Uterus (tissue), 4 donors: ENCODE results near the gene HDAC4. TPM values are rescaled to one million over a fixed set of nuclear protein-coding genes. Genes with fewer than 3 reads are reported as not detected.

Source experiments
- DNase-seq, 2 donors: peaks; one replicate each; pipeline ENCODE4 v3.0.0-alpha.2; 2019 to 2020
- H3K27ac ChIP-seq, 2 donors: fragments of 200-600 bp; sonication (generic); 1 replicate in 1 of 2; 2 replicates in 1 of 2; pipeline ENCODE4 v1.5.1; 2016 to 2018
- H3K27me3 ChIP-seq, 2 donors: fragments of 200-600 bp; sonication (generic); one replicate each; pipeline ENCODE4 v1.5.1; 2018 to 2019; ENCODE audit warnings: control low read depth in 1 of 2
- H3K36me3 ChIP-seq, 2 donors: fragments of 200-600 bp; sonication (generic); one replicate each; pipeline ENCODE4 v1.5.1; 2019; ENCODE audit warnings: control low read depth in 1 of 2
- H3K4me1 ChIP-seq, 2 donors: fragments of 200-600 bp; sonication (generic); one replicate each; pipeline ENCODE4 v1.5.1; 2018 to 2019; ENCODE audit warnings: control low read depth in 1 of 2
- H3K4me3 ChIP-seq, 2 donors: fragments of 200-600 bp; sonication (generic); 1 replicate in 1 of 2; 2 replicates in 1 of 2; pipeline ENCODE4 v1.5.1; 2018 to 2019; ENCODE audit warnings: mild to moderate bottlenecking in 1 of 2
- H3K9me3 ChIP-seq, 2 donors: fragments of 200-600 bp; sonication (generic); one replicate each; pipeline ENCODE4 v1.5.1; 2019; ENCODE audit warnings: control low read depth in 1 of 2
- CTCF ChIP-seq, 4 experiments: fragments of 200-600 bp in 2 of 4; fragments of 450-650 bp in 2 of 4; sonication (generic) in 2 of 4; IDR thresholded peaks; one replicate each; pipeline ENCODE4 v1.5.1; 2016 to 2019; ENCODE audit warnings: antibody characterized with exemption in 4 of 4, mild to moderate bottlenecking in 2 of 4, moderate library complexity in 1 of 4
- POLR2A ChIP-seq, 2 donors: fragments of 450-650 bp; IDR thresholded peaks; one replicate each; pipeline ENCODE4 v1.6.1; 2016; ENCODE audit warnings: antibody characterized with exemption in 2 of 2, mild to moderate bottlenecking in 1 of 2, moderate library complexity in 1 of 2
- intact Hi-C: fragments of 100-400 bp; cut with DNase I; formaldehyde crosslinking; loops from one replicate; pipeline ENCODE4 v1.15.1; 2023; ENCODE audit warnings: low total_unique reads
- total RNA-seq, 4 donors: library from RNA; depleted of rRNA in 3 of 4; stranded (reverse); fragments of >200 nt in 3 of 4; gene quantifications; one replicate each; pipeline versions ENCODE4 v1.1.0 to v1.2.4, GENCODE V29; 2014 to 2023
- donor health status: DM: yes; HTN: yes; CAD: no.

Gene HDAC4
- total RNA-seq, 4 donors from 2014 or later: 42.1 to 91.5 (median 73.4) TPM

GRCh38 chr2:239269916-239270315, 130.9 kb downstream of the HDAC4 start:
- Histone ChIP-seq H3K9me3 (no peaks in the 10 kb centered on the region), H3K4me3 (no peak overlapping the region), H3K27ac (no peak overlapping the region), H3K36me3 (no peaks in the 10 kb centered on the region), H3K4me1 (peaks cover 3 to 14% of the 10 kb centered on the region in 2 donors), H3K27me3 (no peaks in the 10 kb centered on the region)
- peak; percentile 9 to 11 for DNase-seq
- TF ChIP-seq CTCF (IDR thresholded peaks at IDR 0.05): no peak
- no peak for TF ChIP-seq POLR2A (IDR thresholded peaks at IDR 0.05)
- intact Hi-C loops: no loop called here

- Histone ChIP-seq H3K27me3 (no peaks in the 10 kb centered on the region), H3K4me3 (no peak overlapping the region), H3K9me3 (no peaks in the 10 kb centered on the region), H3K36me3 (no peaks in the 10 kb centered on the region), H3K4me1 (peaks cover 3 to 18% of the 10 kb centered on the region in 2 donors), H3K27ac (no peak overlapping the region)
- TF ChIP-seq POLR2A (IDR thresholded peaks at IDR 0.05) (no peak), CTCF (IDR thresholded peaks at IDR 0.05) (no peak)
- no peak for DNase-seq
- intact Hi-C loops: no loop called here
Measured at GRCh38 chr2:239269173-239269885, 131.5 kb downstream of the HDAC4 start.

GRCh38 chr2:239268549-239268948, 132.3 kb downstream of the HDAC4 start:
- Histone ChIP-seq H3K27ac (peak overlapping the region; percentile 9 to 39), H3K9me3 (no peaks in the 10 kb centered on the region), H3K4me3 (no peak overlapping the region), H3K36me3 (no peaks in the 10 kb centered on the region), H3K4me1 (peaks cover 3 to 18% of the 10 kb centered on the region in 2 donors), H3K27me3 (no peaks in the 10 kb centered on the region)
- TF ChIP-seq POLR2A (IDR thresholded peaks at IDR 0.05): no peak
- no peak for TF ChIP-seq CTCF (IDR thresholded peaks at IDR 0.05)
- intact Hi-C loops: no loop called here
- no peak for DNase-seq

- intact Hi-C loops: no loop called here
- DNase-seq: no peak
Measured at GRCh38 chr2:239268082-239268481, 132.7 kb downstream of the HDAC4 start.

More at GRCh38 chr2:239268082-239268481, 132.7 kb downstream of the HDAC4 start:
- H3K9me3 ChIP-seq: no peaks in the 10 kb centered on the region
- peak overlapping the region; percentile 39 to 56 for H3K27ac ChIP-seq
- no peak for TF ChIP-seq CTCF (IDR thresholded peaks at IDR 0.05)
- no peak for TF ChIP-seq POLR2A (IDR thresholded peaks at IDR 0.05)
- peaks cover 3 to 18% of the 10 kb centered on the region in 2 donors for H3K4me1 ChIP-seq
- H3K27me3 ChIP-seq: no peaks in the 10 kb centered on the region
- no peaks in the 10 kb centered on the region for H3K36me3 ChIP-seq
- no peak overlapping the region for H3K4me3 ChIP-seq
